H9 (cell line): ENCODE results near the gene PRKRA. TPM values are rescaled to one million over a fixed set of nuclear protein-coding genes. Genes with fewer than 3 reads are reported as not detected.

Source experiments
- DNase-seq: peaks from one replicate; pipeline ENCODE4 v3.0.0-alpha.2; 2017
- H2AFZ ChIP-seq: one replicate; pipeline ENCODE4 v1.6.1; 2013; ENCODE audit warnings: mild to moderate bottlenecking, low read length, control low read depth, moderate library complexity
- H2AK5ac ChIP-seq: 2 replicates; pipeline ENCODE4 v1.6.1; 2013; ENCODE audit warnings: low read length, control low read depth, mixed read lengths; ENCODE audit not compliant: insufficient read length
- H2BK120ac ChIP-seq: one replicate; pipeline ENCODE4 v1.6.1; 2013; ENCODE audit warnings: low read depth, mild to moderate bottlenecking, low read length, control low read depth, inconsistent platforms; ENCODE audit not compliant: poor library complexity, severe bottlenecking
- H2BK12ac ChIP-seq: 2 replicates; pipeline ENCODE4 v1.6.1; 2013; ENCODE audit warnings: low read length, control low read depth, mixed read lengths, low read depth; ENCODE audit not compliant: insufficient read length
- H2BK15ac ChIP-seq: 2 replicates; pipeline ENCODE4 v1.6.1; 2013; ENCODE audit warnings: low read depth, low read length, control low read depth
- H2BK20ac ChIP-seq: one replicate; pipeline ENCODE4 v1.6.1; 2013; ENCODE audit warnings: low read depth, mild to moderate bottlenecking, low read length, control low read depth, inconsistent platforms; ENCODE audit not compliant: poor library complexity, severe bottlenecking
- H2BK5ac ChIP-seq: 2 replicates; pipeline ENCODE4 v1.6.1; 2013; ENCODE audit warnings: low read length, control low read depth, mixed read lengths; ENCODE audit not compliant: insufficient read length
- H3K14ac ChIP-seq: 2 replicates; pipeline ENCODE4 v1.6.1; 2013; ENCODE audit warnings: low read length, control low read depth; ENCODE audit not compliant: insufficient read depth
- H3K18ac ChIP-seq: 2 replicates; pipeline ENCODE4 v1.6.1; 2013; ENCODE audit warnings: low read depth, mild to moderate bottlenecking, mixed read lengths, low read length, control low read depth; ENCODE audit not compliant: insufficient read length
- H3K23ac ChIP-seq: 2 replicates; pipeline ENCODE4 v1.6.1; 2013; ENCODE audit warnings: low read length, control low read depth, mixed read lengths, low read depth; ENCODE audit not compliant: insufficient read length
- H3K23me2 ChIP-seq: 2 replicates; pipeline ENCODE4 v1.6.1; 2013; ENCODE audit warnings: low read depth, mild to moderate bottlenecking, mixed read lengths, low read length, control low read depth; ENCODE audit not compliant: insufficient read length, poor library complexity, severe bottlenecking
- H3K27ac ChIP-seq: 2 replicates; pipeline ENCODE4 v1.5.1; 2013; ENCODE audit warnings: low read length, control low read depth, mixed read lengths, low read depth; ENCODE audit not compliant: insufficient read length
- H3K27me3 ChIP-seq: 2 replicates; pipeline ENCODE4 v1.6.1; 2013; ENCODE audit warnings: low read length, control low read depth, inconsistent platforms; ENCODE audit not compliant: insufficient read depth
- H3K4ac ChIP-seq: 2 replicates; pipeline ENCODE4 v1.6.1; 2013; ENCODE audit warnings: low read depth, mild to moderate bottlenecking, control low read depth, inconsistent platforms, low read length, moderate library complexity
- H3K4me1 ChIP-seq: 2 replicates; pipeline ENCODE4 v1.6.1; 2013; ENCODE audit warnings: low read length, control low read depth, inconsistent platforms; ENCODE audit not compliant: insufficient read depth
- H3K4me2 ChIP-seq: 2 replicates; pipeline ENCODE4 v1.6.1; 2013; ENCODE audit warnings: low read length, control low read depth, mixed read lengths; ENCODE audit not compliant: insufficient read length, insufficient read depth
- H3K56ac ChIP-seq: 2 replicates; pipeline ENCODE4 v1.6.1; 2013; ENCODE audit warnings: low read depth, mild to moderate bottlenecking, mixed read lengths, low read length, control low read depth; ENCODE audit not compliant: insufficient read length
- H3K79me1 ChIP-seq: 2 replicates; pipeline ENCODE4 v1.6.1; 2013; ENCODE audit warnings: low read depth, mild to moderate bottlenecking, moderate library complexity, low read length, control low read depth, inconsistent platforms; ENCODE audit not compliant: insufficient read depth, poor library complexity, severe bottlenecking
- H3K79me2 ChIP-seq: 2 replicates; pipeline ENCODE4 v1.6.1; 2013; ENCODE audit warnings: low read length, control low read depth, inconsistent platforms; ENCODE audit not compliant: insufficient read depth
- H3K9ac ChIP-seq: 2 replicates; pipeline ENCODE4 v1.6.1; 2013; ENCODE audit warnings: low read length, control low read depth, mixed read lengths; ENCODE audit not compliant: insufficient read length; ENCODE audit errors: extremely low read depth
- H3K9me3 ChIP-seq: one replicate; pipeline ENCODE4 v1.6.1; 2013; ENCODE audit warnings: low read depth, low read length, inconsistent platforms; ENCODE audit not compliant: control insufficient read depth
- H3T11ph ChIP-seq: one replicate; pipeline ENCODE4 v1.6.1; 2013; ENCODE audit warnings: mild to moderate bottlenecking, low read length, control low read depth, inconsistent platforms
- H4K20me1 ChIP-seq: one replicate; pipeline ENCODE4 v1.6.1; 2013; ENCODE audit not compliant: control insufficient read depth, insufficient read length, insufficient read depth
- H4K5ac ChIP-seq: 2 replicates; pipeline ENCODE4 v1.6.1; 2013; ENCODE audit warnings: low read depth, mild to moderate bottlenecking, mixed read lengths, low read length, control low read depth; ENCODE audit not compliant: insufficient read length
- H4K8ac ChIP-seq: replicated peaks from 2 replicates; pipeline ENCODE4 v1.6.1; 2013; ENCODE audit warnings: low read length, control low read depth, mixed read lengths, low read depth; ENCODE audit not compliant: insufficient read length
- H4K91ac ChIP-seq: 2 replicates; pipeline ENCODE4 v1.6.1; 2013; ENCODE audit warnings: low read depth, mild to moderate bottlenecking, moderate library complexity, mixed read lengths, low read length, control low read depth; ENCODE audit not compliant: insufficient read length
- H3K27ac Mint-ChIP-seq, 3 experiments: 2 replicates in 2 of 3; 3 replicates in 1 of 3; pipeline ENCODE4 v1.8.0; 2020 to 2021; ENCODE audit warnings: mixed read lengths in 3 of 3, mild to moderate bottlenecking in 1 of 3, moderate library complexity in 1 of 3
- H3K27me3 Mint-ChIP-seq: 2 replicates; pipeline ENCODE4 v1.8.0; 2021; ENCODE audit warnings: low read depth, mild to moderate bottlenecking, moderate library complexity, mixed read lengths
- H3K36me3 Mint-ChIP-seq, 3 experiments: 2 replicates in 2 of 3; 3 replicates in 1 of 3; pipeline ENCODE4 v1.8.0; 2020 to 2021; ENCODE audit warnings: low read depth in 3 of 3, mixed read lengths in 3 of 3; ENCODE audit not compliant: insufficient read depth in 1 of 3
- H3K4me1 Mint-ChIP-seq, 2 experiments: 2 replicates each; pipeline ENCODE4 v1.8.0; 2020; ENCODE audit warnings: mixed read lengths in 2 of 2
- H3K4me3 Mint-ChIP-seq, 2 experiments: 2 replicates in 1 of 2; 3 replicates in 1 of 2; pipeline ENCODE4 v1.8.0; 2020 to 2021; ENCODE audit warnings: mild to moderate bottlenecking in 2 of 2, mixed read lengths in 2 of 2, moderate library complexity in 1 of 2
- H3K9me3 Mint-ChIP-seq, 2 experiments: 2 replicates in 1 of 2; 3 replicates in 1 of 2; pipeline ENCODE4 v1.8.0; 2020; ENCODE audit warnings: mild to moderate bottlenecking in 2 of 2, mixed read lengths in 2 of 2, moderate library complexity in 1 of 2
- CTCF ChIP-seq: fragments of 200-600 bp; sonication (generic); conservative IDR thresholded peaks from 3 replicates; pipeline ENCODE4 v1.8.0; 2021; ENCODE audit warnings: antibody characterized with exemption, mild to moderate bottlenecking
- WGBS: extraction: QIAGEN DNeasy Blood & Tissue Kit; methylation state at CpG from one replicate; pipeline ENCODE4 v1.1.7; 2013; ENCODE audit warnings: missing lambda C conversion rate, low lambda C conversion rate, mixed read lengths; ENCODE audit not compliant: insufficient read length; ENCODE audit errors: extremely low coverage; 5-methylcytosine and 5-hydroxymethylcytosine counted together
- total RNA-seq: library from RNA; stranded (reverse); gene quantifications from 2 replicates; pipeline ENCODE4 v1.2.1, GENCODE V29; 2021

Gene PRKRA
- total RNA-seq, 1 experiment from 2014 or later = 61.5 TPM

DNA sequence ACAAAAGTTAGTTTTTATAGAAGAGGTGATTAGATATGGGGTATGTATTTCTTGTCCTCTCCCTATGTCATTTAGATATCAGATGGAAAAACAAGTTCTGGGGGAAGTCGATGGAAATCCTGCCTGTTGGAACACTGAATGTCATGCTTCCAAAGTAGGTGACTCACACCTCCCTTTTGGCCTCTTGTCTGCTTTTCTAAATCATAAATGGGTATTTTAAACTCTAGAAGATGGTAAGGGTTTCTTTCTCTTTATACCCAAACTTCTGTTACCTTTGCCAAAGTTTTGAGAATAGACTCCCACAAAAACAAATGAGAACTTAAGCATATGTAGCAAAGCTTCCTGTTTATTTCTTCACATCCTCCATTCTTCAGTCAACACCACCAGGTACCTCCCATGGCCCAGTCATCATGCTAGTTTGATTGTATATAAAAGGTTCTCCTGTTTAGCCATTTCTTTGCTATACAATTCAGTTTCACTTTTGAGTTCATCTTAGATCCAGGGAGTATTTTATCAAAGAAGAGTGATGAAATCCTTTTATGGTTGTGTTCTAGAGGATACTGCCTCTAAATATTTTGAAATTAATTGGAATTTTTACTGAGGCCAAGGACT is 63.9 kb downstream of the PRKRA start:
- Mint-ChIP-seq H3K4me1 (peaks cover 7 to 14% of the 10 kb centered on the region in 2 experiments), H3K36me3 (no peaks in the 10 kb centered on the region), H3K4me3 (no peak overlapping the region), H3K9me3 (no peaks in the 10 kb centered on the region), H3K27ac (no peak overlapping the region), H3K27me3 (no peaks in the 10 kb centered on the region)
- Histone ChIP-seq H3K9ac (no peak overlapping the region), H4K91ac (no peak overlapping the region), H3K4me1 (no peaks in the 10 kb centered on the region), H4K8ac (no peak overlapping the region), H3K18ac (no peak overlapping the region), H3K9me3 (no peaks in the 10 kb centered on the region), H3K4me2 (no peak overlapping the region), H3K23ac (no peak overlapping the region), H3K23me2 (no peaks in the 10 kb centered on the region), H3K56ac (no peak overlapping the region), H2AK5ac (no peak overlapping the region), H3K27ac (no peak overlapping the region), H2BK120ac (no peak overlapping the region), H3K4ac (no peak overlapping the region), H2BK20ac (no peak overlapping the region), H3K14ac (no peak overlapping the region), H4K5ac (no peak overlapping the region), H3K79me2 (no peaks in the 10 kb centered on the region), H3T11ph (no peak overlapping the region), H2BK5ac (no peak overlapping the region), H3K27me3 (no peaks in the 10 kb centered on the region), H2BK12ac (no peak overlapping the region), H3K79me1 (no peaks in the 10 kb centered on the region), H4K20me1 (no peaks in the 10 kb centered on the region), H2AFZ (no peak overlapping the region), H2BK15ac (no peak overlapping the region)
- DNase-seq = no peak
- no peak for TF ChIP-seq CTCF
- whole genome bisulfite sequencing = no CpG with 5 or more reads among the region's 1 CpG
